Suprapubic skin (tissue), 4 donors: Measurements from ENCODE around the gene IFITM10. TPM values are rescaled to one million over a fixed set of nuclear protein-coding genes. Genes with fewer than 3 reads are reported as not detected.

Experiments used
- DNase-seq, 2 donors: peaks; one replicate each; pipeline ENCODE4 v3.0.0-alpha.2; 2019; ENCODE audit warnings: low spot score in 2 of 2
- H3K27ac ChIP-seq: fragments of 200-600 bp; sonication (generic); one replicate; pipeline ENCODE4 v1.5.1; 2019
- H3K27me3 ChIP-seq: fragments of 200-600 bp; sonication (generic); one replicate; pipeline ENCODE4 v1.5.1; 2019
- H3K36me3 ChIP-seq: fragments of 200-600 bp; sonication (generic); one replicate; pipeline ENCODE4 v1.5.1; 2019
- H3K4me1 ChIP-seq: fragments of 200-600 bp; sonication (generic); one replicate; pipeline ENCODE4 v1.5.1; 2019
- H3K4me3 ChIP-seq: fragments of 200-600 bp; sonication (generic); one replicate; pipeline ENCODE4 v1.5.1; 2019; ENCODE audit warnings: mild to moderate bottlenecking
- H3K9me3 ChIP-seq: fragments of 200-600 bp; sonication (generic); one replicate; pipeline ENCODE4 v1.5.1; 2019
- CTCF ChIP-seq, 2 donors: fragments of 200-600 bp in 1 of 2; fragments of 450-650 bp in 1 of 2; sonication (generic) in 1 of 2; IDR thresholded peaks; one replicate each; pipeline ENCODE4 v1.5.1; 2016 to 2019; ENCODE audit warnings: antibody characterized with exemption in 2 of 2, mild to moderate bottlenecking in 1 of 2, moderate library complexity in 1 of 2
- EP300 ChIP-seq: sonication (generic); formaldehyde crosslinking; IDR thresholded peaks from one replicate; pipeline ENCODE4 v1.6.1; 2017; ENCODE audit warnings: antibody characterized with exemption
- POLR2A ChIP-seq, 2 donors: fragments of 450-650 bp; IDR thresholded peaks; one replicate each; pipeline ENCODE4 v1.6.1; 2017; ENCODE audit warnings: antibody characterized with exemption in 2 of 2, mild to moderate bottlenecking in 2 of 2, moderate library complexity in 2 of 2
- POLR2AphosphoS5 ChIP-seq, 3 donors: sonication (generic); formaldehyde crosslinking; IDR thresholded peaks; one replicate each; pipeline ENCODE4 v1.6.1; 2017; ENCODE audit warnings: antibody characterized with exemption in 3 of 3
- WGBS: methylation state at CpG from one replicate; pipeline ENCODE4 v1.1.5; 2018; 5-methylcytosine and 5-hydroxymethylcytosine counted together
- total RNA-seq, 4 donors: library from RNA; depleted of rRNA; stranded (reverse); fragments of >200 nt; gene quantifications; one replicate each; pipeline ENCODE4 v1.1.0, GENCODE V29; 2016

Gene IFITM10
- total RNA-seq, 4 donors from 2014 or later, result 2.6 to 7.6 (median 6.9) TPM

GRCh38 chr11:1782831-1783724, 32.7 kb upstream of the IFITM10 start:
- H3K27me3 ChIP-seq, result peaks cover 3% of the 10 kb centered on the region
- TF ChIP-seq EP300 (no peak), CTCF (IDR thresholded peaks at IDR 0.05) (no peak), POLR2AphosphoS5 (IDR thresholded peaks at IDR 0.05) (no peak), POLR2A (IDR thresholded peaks at IDR 0.05) (no peak)
- no peak overlapping the region for H3K27ac ChIP-seq
- 83% methylated on average over 20 of the region's 20 CpGs for WGBS
- peak in 1 of 2 donors; percentile 57 for DNase-seq
- H3K4me1 ChIP-seq, result peaks cover 5% of the 10 kb centered on the region
- no peaks in the 10 kb centered on the region for H3K9me3 ChIP-seq
- H3K4me3 ChIP-seq, result no peak overlapping the region
- H3K36me3 ChIP-seq, result no peaks in the 10 kb centered on the region

- TF ChIP-seq POLR2AphosphoS5 (IDR thresholded peaks at IDR 0.05) (no peak), POLR2A (IDR thresholded peaks at IDR 0.05) (no peak), EP300 (no peak), CTCF (IDR thresholded peaks at IDR 0.05) (no peak)
- Histone ChIP-seq H3K4me1 (peaks cover 5% of the 10 kb centered on the region), H3K9me3 (no peaks in the 10 kb centered on the region), H3K27me3 (peaks cover 3% of the 10 kb centered on the region), H3K4me3 (no peak overlapping the region), H3K27ac (no peak overlapping the region), H3K36me3 (no peaks in the 10 kb centered on the region)
- WGBS, result 79% methylated on average over 13 of the region's 13 CpGs
- peak in 1 of 2 donors; percentile 52 for DNase-seq
Observed at GRCh38 chr11:1782031-1782590, 31.7 kb upstream of the IFITM10 start.

- Histone ChIP-seq H3K4me3 (no peak overlapping the region), H3K27me3 (peaks cover 3% of the 10 kb centered on the region), H3K36me3 (no peaks in the 10 kb centered on the region), H3K9me3 (no peaks in the 10 kb centered on the region), H3K27ac (no peak overlapping the region), H3K4me1 (peaks cover 5% of the 10 kb centered on the region)
- DNase-seq, result no peak
- 83% methylated on average over 6 of the region's 9 CpGs for WGBS
- no peak for TF ChIP-seq EP300
- TF ChIP-seq CTCF (IDR thresholded peaks at IDR 0.05), result no peak
- TF ChIP-seq POLR2AphosphoS5 (IDR thresholded peaks at IDR 0.05), result no peak
- TF ChIP-seq POLR2A (IDR thresholded peaks at IDR 0.05), result no peak
Observed at GRCh38 chr11:1781593-1781975, 31.2 kb upstream of the IFITM10 start.

- H3K36me3 ChIP-seq, result no peaks in the 10 kb centered on the region
- H3K4me3 ChIP-seq, result no peak overlapping the region
- no peak for TF ChIP-seq POLR2A (IDR thresholded peaks at IDR 0.05)
- TF ChIP-seq POLR2AphosphoS5 (IDR thresholded peaks at IDR 0.05), result no peak
- TF ChIP-seq EP300, result no peak
- no peak for TF ChIP-seq CTCF (IDR thresholded peaks at IDR 0.05)
- no peak overlapping the region for H3K27ac ChIP-seq
- peaks cover 5% of the 10 kb centered on the region for H3K4me1 ChIP-seq
- H3K9me3 ChIP-seq, result no peaks in the 10 kb centered on the region
- DNase-seq, result peak; percentile 52 to 62
- H3K27me3 ChIP-seq, result peaks cover 3% of the 10 kb centered on the region
- whole genome bisulfite sequencing, result 85% methylated on average over 12 of the region's 25 CpGs
Observed at GRCh38 chr11:1780700-1781592, 30.6 kb upstream of the IFITM10 start.
